ENCODE measurements around the gene SLC39A6.
A peak's percentile ranks its signal among the peaks of the same experiment; 100 is the strongest.

SLC39A6 gene

DNA sequence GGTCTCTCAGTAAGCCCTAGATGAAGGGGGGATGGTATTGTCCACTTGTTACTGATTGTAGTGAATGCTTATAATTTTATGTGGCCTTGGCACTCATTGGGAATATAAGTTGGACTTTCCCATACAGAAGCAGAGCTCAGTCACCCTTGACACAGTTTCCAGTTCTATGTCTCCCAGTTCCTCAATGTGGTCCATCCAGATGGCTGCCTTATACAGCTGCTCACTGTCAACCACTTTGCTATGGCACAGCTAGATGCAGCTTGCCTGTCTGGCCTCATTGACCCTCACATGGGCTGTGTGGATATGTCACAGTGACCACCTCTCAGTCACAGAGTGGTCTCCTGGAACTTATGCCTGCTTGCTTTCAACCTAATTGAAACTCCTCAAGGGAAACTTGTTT, 21.7 kb downstream of the SLC39A6 start:
- TF ChIP-seq, protein P1, sequence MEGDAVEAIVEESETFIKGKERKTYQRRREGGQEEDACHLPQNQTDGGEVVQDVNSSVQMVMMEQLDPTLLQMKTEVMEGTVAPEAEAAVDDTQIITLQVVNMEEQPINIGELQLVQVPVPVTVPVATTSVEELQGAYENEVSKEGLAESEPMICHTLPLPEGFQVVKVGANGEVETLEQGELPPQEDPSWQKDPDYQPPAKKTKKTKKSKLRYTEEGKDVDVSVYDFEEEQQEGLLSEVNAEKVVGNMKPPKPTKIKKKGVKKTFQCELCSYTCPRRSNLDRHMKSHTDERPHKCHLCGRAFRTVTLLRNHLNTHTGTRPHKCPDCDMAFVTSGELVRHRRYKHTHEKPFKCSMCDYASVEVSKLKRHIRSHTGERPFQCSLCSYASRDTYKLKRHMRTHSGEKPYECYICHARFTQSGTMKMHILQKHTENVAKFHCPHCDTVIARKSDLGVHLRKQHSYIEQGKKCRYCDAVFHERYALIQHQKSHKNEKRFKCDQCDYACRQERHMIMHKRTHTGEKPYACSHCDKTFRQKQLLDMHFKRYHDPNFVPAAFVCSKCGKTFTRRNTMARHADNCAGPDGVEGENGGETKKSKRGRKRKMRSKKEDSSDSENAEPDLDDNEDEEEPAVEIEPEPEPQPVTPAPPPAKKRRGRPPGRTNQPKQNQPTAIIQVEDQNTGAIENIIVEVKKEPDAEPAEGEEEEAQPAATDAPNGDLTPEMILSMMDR (IDR thresholded peaks at IDR 0.05) = no peak

GRCh38 chr18:36104749-36105148, 24.4 kb downstream of the SLC39A6 start:
- TF ChIP-seq, protein P1 (IDR thresholded peaks at IDR 0.05) = no peak

- TF ChIP-seq, protein P1 (IDR thresholded peaks at IDR 0.05) = no peak
These were observed 27.2 kb downstream of the SLC39A6 start for GRCh38 chr18:36101943-36102342.

DNA sequence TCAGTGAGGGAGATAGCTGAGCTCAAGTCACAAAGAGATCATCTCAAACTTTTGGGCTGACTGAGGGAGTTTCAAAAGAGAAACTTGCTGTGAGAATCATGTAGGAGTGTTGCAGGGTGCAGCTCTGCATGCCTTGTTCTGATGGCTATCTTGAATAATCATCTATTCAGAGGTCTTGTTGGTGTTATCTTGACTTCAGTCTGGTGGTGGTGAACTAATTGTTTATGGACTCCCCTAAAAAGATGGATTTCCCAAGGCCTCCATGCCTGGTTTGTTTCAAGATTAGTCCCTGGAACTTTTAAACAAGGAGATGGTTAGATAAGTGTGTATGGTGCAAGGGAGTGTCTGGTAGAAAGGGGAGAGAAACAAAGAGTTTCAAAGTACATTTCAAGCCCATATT, 29.8 kb downstream of the SLC39A6 start:
- TF ChIP-seq, protein P1 (IDR thresholded peaks at IDR 0.05) = no peak

- TF ChIP-seq, protein P1 (IDR thresholded peaks at IDR 0.05) = no peak
These were observed 32.2 kb downstream of the SLC39A6 start for GRCh38 chr18:36096955-36097354.

- TF ChIP-seq, protein P1 (IDR thresholded peaks at IDR 0.05) = peak; percentile 59
These were observed 33.1 kb downstream of the SLC39A6 start for GRCh38 chr18:36095936-36096519.

GRCh38 chr18:36094431-36094830, 34.7 kb downstream of the SLC39A6 start:
- TF ChIP-seq, protein P1 (IDR thresholded peaks at IDR 0.05) = no peak

DNA sequence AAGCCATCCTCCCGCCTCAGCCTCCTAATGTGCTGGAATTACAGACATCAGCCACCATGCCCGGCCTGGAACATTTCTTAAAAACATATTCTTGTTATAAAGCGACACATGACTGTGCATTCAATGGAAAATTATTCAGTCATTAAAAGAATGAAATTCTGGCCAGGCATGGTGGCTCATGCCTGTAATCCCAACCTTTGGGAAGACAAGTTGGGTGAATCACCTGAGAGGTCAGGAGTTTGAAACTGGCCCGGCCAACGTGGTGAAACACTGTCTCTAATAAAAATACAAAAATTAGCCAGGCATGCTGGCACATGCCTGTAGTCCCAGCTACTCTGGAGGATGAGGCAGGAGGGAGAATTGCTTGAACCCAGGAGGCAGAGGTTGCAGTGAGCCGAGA, 40.1 kb downstream of the SLC39A6 start:
- TF ChIP-seq, protein P1 (IDR thresholded peaks at IDR 0.05) = no peak
